CD4-positive, alpha-beta T cell (primary cell): Measurements from ENCODE around the gene GRID2. TPM values are rescaled to one million over a fixed set of nuclear protein-coding genes. Genes with fewer than 3 reads are reported as not detected.

Source experiments
- ATAC-seq: fragments of 200-7000 bp; cut with Tn5 transposase; one replicate; pipeline ENCODE4 v1.10.0; 2022; ENCODE audit warnings: mild to moderate bottlenecking; ENCODE audit not compliant: poor library complexity
- CTCF ChIA-PET: fragments of 350-600 bp; sonication (Branson Sonifier 250); formaldehyde crosslinking; loops from one replicate; lab custom pipeline; 2021; ENCODE audit warnings: antibody characterized with exemption, inconsistent platforms; lab: Charles Lee
- POLR2A ChIA-PET: fragments of 350-600 bp; sonication (Branson Sonifier 250); formaldehyde crosslinking; loops from one replicate; lab custom pipeline; 2021; ENCODE audit warnings: antibody characterized with exemption, inconsistent platforms; lab: Charles Lee
- DNase-seq, 14 experiments: peaks; one replicate each; pipeline ENCODE4 v3.0.0-alpha.2; 2013 to 2020; ENCODE audit warnings: mixed read lengths in 2 of 14
- H3K27ac ChIP-seq, 2 donors: one replicate each; pipeline versions ENCODE4 v1.5.1 to v1.7.0; 2013; ENCODE audit warnings: low read length in 2 of 2, low read depth in 1 of 2, mild to moderate bottlenecking in 1 of 2
- H3K27me3 ChIP-seq, 2 experiments: 1 replicate in 1 of 2; 2 replicates in 1 of 2; pipeline versions ENCODE4 v1.6.1 to v1.7.0; 2013; ENCODE audit warnings: low read length in 2 of 2, control low read depth in 1 of 2, mild to moderate bottlenecking in 1 of 2, moderate library complexity in 1 of 2; ENCODE audit not compliant: insufficient read depth in 2 of 2, control insufficient read depth in 1 of 2
- H3K36me3 ChIP-seq: one replicate; pipeline ENCODE4 v1.6.1; 2013; ENCODE audit warnings: low read length, control low read depth; ENCODE audit not compliant: insufficient read depth
- H3K4me1 ChIP-seq: one replicate; pipeline ENCODE4 v1.6.1; 2013; ENCODE audit warnings: low read length, control low read depth; ENCODE audit not compliant: insufficient read depth
- H3K4me3 ChIP-seq: one replicate; pipeline ENCODE4 v1.5.1; 2013; ENCODE audit warnings: mild to moderate bottlenecking, low read length, moderate library complexity
- H3K9me3 ChIP-seq, 2 experiments: 1 replicate in 1 of 2; 2 replicates in 1 of 2; pipeline versions ENCODE4 v1.6.1 to v1.7.0; 2013; ENCODE audit warnings: low read length in 2 of 2, mild to moderate bottlenecking in 2 of 2, control low read depth in 1 of 2, moderate library complexity in 1 of 2; ENCODE audit not compliant: control insufficient read depth in 1 of 2, insufficient read depth in 1 of 2
- H3K27ac Mint-ChIP-seq: one replicate; pipeline ENCODE4 v1.8.0; 2020; ENCODE audit warnings: mixed read lengths
- H3K27me3 Mint-ChIP-seq: one replicate; pipeline ENCODE4 v1.8.0; 2021; ENCODE audit warnings: mixed read lengths
- H3K36me3 Mint-ChIP-seq: one replicate; pipeline ENCODE4 v1.8.0; 2021; ENCODE audit warnings: low read depth, mixed read lengths
- H3K4me1 Mint-ChIP-seq: one replicate; pipeline ENCODE4 v1.8.0; 2021; ENCODE audit warnings: low read depth, mixed read lengths
- H3K4me3 Mint-ChIP-seq: one replicate; pipeline ENCODE4 v1.8.0; 2020; ENCODE audit warnings: mild to moderate bottlenecking, mixed read lengths
- H3K9me3 Mint-ChIP-seq: one replicate; pipeline ENCODE4 v1.8.0; 2020; ENCODE audit warnings: mixed read lengths
- CTCF ChIP-seq: fragments of 200-600 bp; IDR thresholded peaks from one replicate; pipeline ENCODE4 v1.8.0; 2022; ENCODE audit warnings: antibody characterized with exemption, mild to moderate bottlenecking
- intact Hi-C, 2 experiments: fragments of 100-400 bp; cut with DNase I in 1 of 2; cut with micrococcal nuclease in 1 of 2; formaldehyde crosslinking; loops; one replicate each; pipeline versions ENCODE4 v1.15.1 to v1.9.0; 2023 to 2025; cut with DNase I, micrococcal nuclease
- total RNA-seq, 174 experiments: library from RNA in 2 of 174; stranded (reverse) in 2 of 174; gene quantifications; one replicate each; pipeline ENCODE4 v1.2.3 and lab custom pipeline; 2021 to 2026

Gene GRID2
- total RNA-seq, 2 experiments from 2014 or later: not detected

- no peaks in the 10 kb centered on the region for H3K36me3 Mint-ChIP-seq
- no peaks in the 10 kb centered on the region for H3K4me1 Mint-ChIP-seq
- POLR2A ChIA-PET: no interaction called here
- DNase-seq (no peak), ATAC-seq (no peak)
- intact Hi-C loops: no loop called here
- no peaks in the 10 kb centered on the region for H3K27me3 ChIP-seq
- TF ChIP-seq CTCF: no peak
- no peak overlapping the region for H3K27ac ChIP-seq
- CTCF ChIA-PET: no interaction called here
- H3K4me3 ChIP-seq: no peak overlapping the region
- no peaks in the 10 kb centered on the region for H3K9me3 ChIP-seq
- H3K4me1 ChIP-seq: no peaks in the 10 kb centered on the region
- H3K4me3 Mint-ChIP-seq: no peak overlapping the region
- no peaks in the 10 kb centered on the region for H3K36me3 ChIP-seq
- H3K9me3 Mint-ChIP-seq: no peaks in the 10 kb centered on the region
- no peaks in the 10 kb centered on the region for H3K27me3 Mint-ChIP-seq
- H3K27ac Mint-ChIP-seq: no peak overlapping the region
Measured at GRCh38 chr4:93802045-93802444, 1498.3 kb downstream of the GRID2 start.

GRCh38 chr4:93809773-93810172, 1506.0 kb downstream of the GRID2 start:
- Mint-ChIP-seq H3K9me3 (peaks cover 5% of the 10 kb centered on the region), H3K27me3 (no peaks in the 10 kb centered on the region), H3K36me3 (no peaks in the 10 kb centered on the region), H3K4me1 (no peaks in the 10 kb centered on the region), H3K27ac (no peak overlapping the region), H3K4me3 (no peak overlapping the region)
- Histone ChIP-seq H3K9me3 (no peaks in the 10 kb centered on the region), H3K36me3 (no peaks in the 10 kb centered on the region), H3K27ac (no peak overlapping the region), H3K27me3 (no peaks in the 10 kb centered on the region), H3K4me1 (no peaks in the 10 kb centered on the region), H3K4me3 (no peak overlapping the region)
- ChIA-PET CTCF (no interaction called here), POLR2A (no interaction called here)
- no peak for ATAC-seq
- intact Hi-C loops: no loop called here
- TF ChIP-seq CTCF: no peak
- DNase-seq: no peak

GRCh38 chr4:93810340-93810992, 1506.7 kb downstream of the GRID2 start:
- TF ChIP-seq CTCF: no peak
- H3K9me3 ChIP-seq: no peaks in the 10 kb centered on the region
- Mint-ChIP-seq H3K27ac (no peak overlapping the region), H3K9me3 (peaks cover 5% of the 10 kb centered on the region), H3K4me3 (no peak overlapping the region), H3K36me3 (no peaks in the 10 kb centered on the region), H3K27me3 (no peaks in the 10 kb centered on the region), H3K4me1 (no peaks in the 10 kb centered on the region)
- POLR2A ChIA-PET: no interaction called here
- no peak overlapping the region for H3K27ac ChIP-seq
- no peak for ATAC-seq
- DNase-seq: no peak
- no peaks in the 10 kb centered on the region for H3K27me3 ChIP-seq
- intact Hi-C loops: no loop called here
- no peaks in the 10 kb centered on the region for H3K36me3 ChIP-seq
- H3K4me3 ChIP-seq: no peak overlapping the region
- CTCF ChIA-PET: no interaction called here
- H3K4me1 ChIP-seq: no peaks in the 10 kb centered on the region
